ENCODE results near the gene CARD19. TPM values are rescaled to one million over a fixed set of nuclear protein-coding genes. Genes with fewer than 3 reads are reported as not detected.

The CARD19 gene
- total and polyA plus RNA-seq, 9 of the 15 experiments (the other 6 are each of a cell fraction or from before 2014, with no cell fraction given), result 0.90 to 34.9 (median 14.6) TPM

- no peak for ATAC-seq
- Histone ChIP-seq H3K36me3 (ENCODE audit: control insufficient read depth, insufficient read depth, low read length) (peaks cover 7% of the 10 kb centered on the region; the same call in 2 of the 3 replicates), H3K4me3 (no peak overlapping the region), H2AFZ (ENCODE audit: low read depth, low read length) (no peak overlapping the region), H3K9me3 (replicated peaks; ENCODE audit: control insufficient read depth, insufficient read depth, low read depth, low read length) (no peaks in the 10 kb centered on the region), H3K4me1 (replicated peaks in 1 of 2; ENCODE audit: control insufficient read depth in 2 of 2, insufficient read depth in 2 of 2, low read length in 2 of 2) (peaks cover 8 to 9% of the 10 kb centered on the region in 2 experiments; a peak in 4 of 5 replicates), H3K9me1 (ENCODE audit: control insufficient read depth, insufficient read depth, low read length) (no peaks in the 10 kb centered on the region), H3K9ac (ENCODE audit: insufficient read depth in 1 of 2, low read depth in 2 of 2, low read length in 2 of 2) (peak overlapping the region in 1 of 2 experiments; percentile 18; a peak in 2 of 4 replicates), H3K79me2 (ENCODE audit: control insufficient read depth, insufficient read depth, low read length) (no peaks in the 10 kb centered on the region), H4K20me1 (replicated peaks; ENCODE audit: control insufficient read depth, insufficient read depth, low read length) (no peaks in the 10 kb centered on the region), H3K27me3 (ENCODE audit: control insufficient read depth in 2 of 2, insufficient read depth in 2 of 2, low read length in 2 of 2) (no peaks in the 10 kb centered on the region), H3K4me2 (ENCODE audit: insufficient read depth, low read length) (no peak overlapping the region), H3K27ac (ENCODE audit: extremely low read depth, low read depth, low read length) (no peak overlapping the region)
- intact Hi-C loops (cut with micrococcal nuclease), result no loop called here
- no TSS peak for BruUV-seq (replicated peaks)
- no peak for TF ChIP-seq PATZ1 (CRISPR knock-in tag; IDR thresholded peaks at IDR 0.05; ENCODE audit: borderline replicate concordance)
- TF ChIP-seq TRIM24 (IDR thresholded peaks at IDR 0.05), result no peak
- no peak for TF ChIP-seq HIVEP1 (CRISPR knock-in tag; IDR thresholded peaks at IDR 0.05)
- TF ChIP-seq ZBED1 (IDR thresholded peaks at IDR 0.05), result no peak
- no peak for TF ChIP-seq C11orf30 (IDR thresholded peaks at IDR 0.05; ENCODE audit: low read depth)
- no peak for TF ChIP-seq ZNF146 (CRISPR knock-in tag; IDR thresholded peaks at IDR 0.05; ENCODE audit: unreplicated experiment)
- TF ChIP-seq PRPF4 (IDR thresholded peaks at IDR 0.05; ENCODE audit: insufficient read depth, low read depth, low read length, poor library complexity, severe bottlenecking), result no peak
- ChIA-PET CTCF (ENCODE audit: low intra/inter-chr PET ratio) (no interaction called here), POLR2A (no interaction called here)
- FAIRE-seq, result no peak
- in situ Hi-C loops (cut with MboI), result no loop called here
- DNase-seq (ENCODE audit: extremely low read depth in 1 of 4, low spot score in 3 of 4), result no peak
- WGBS (ENCODE audit: insufficient coverage, low coverage, missing lambda C conversion rate), result 86% methylated on average over 6 of the region's 6 CpGs
Measured at GRCh38 chr9:93084471-93084881, 11.5 kb upstream of the CARD19 start.

Measured in K562 (cell line).